Neural progenitor cell (in vitro differentiated cells): Measurements from ENCODE around the gene CD200. TPM values are rescaled to one million over a fixed set of nuclear protein-coding genes. Genes with fewer than 3 reads are reported as not detected.

ENCODE experiments used
- DNase-seq: peaks from one replicate; pipeline ENCODE4 v3.0.0-alpha.2; 2016; ENCODE audit warnings: low spot score
- H2AFZ ChIP-seq: fragments of 200-600 bp; sonication (generic); replicated peaks from 2 replicates; pipeline ENCODE4 v1.6.1; 2016; ENCODE audit warnings: antibody characterized with exemption
- H3F3A ChIP-seq: fragments of 200-600 bp; sonication (generic); 2 replicates; pipeline ENCODE4 v1.6.1; 2016; ENCODE audit warnings: antibody characterized with exemption, low read depth
- H3K27ac ChIP-seq: fragments of 200-600 bp; sonication (generic); 2 replicates; pipeline ENCODE4 v1.5.1; 2016; ENCODE audit warnings: mild to moderate bottlenecking
- H3K27me3 ChIP-seq: fragments of 200-600 bp; sonication (generic); 2 replicates; pipeline ENCODE4 v1.6.1; 2016; ENCODE audit warnings: mild to moderate bottlenecking, moderate library complexity
- H3K36me3 ChIP-seq: fragments of 200-600 bp; sonication (generic); 2 replicates; pipeline ENCODE4 v1.5.1; 2016
- H3K4me1 ChIP-seq: fragments of 200-600 bp; sonication (generic); 2 replicates; pipeline ENCODE4 v1.6.1; 2016; ENCODE audit warnings: mixed run types
- H3K4me2 ChIP-seq: fragments of 200-600 bp; sonication (generic); 2 replicates; pipeline ENCODE4 v1.6.1; 2016
- H3K4me3 ChIP-seq: fragments of 200-600 bp; sonication (generic); 2 replicates; pipeline ENCODE4 v1.5.1; 2016
- H3K79me2 ChIP-seq: fragments of 200-600 bp; sonication (generic); 2 replicates; pipeline ENCODE4 v1.6.1; 2016; ENCODE audit warnings: low read depth
- H3K9ac ChIP-seq: fragments of 200-600 bp; sonication (generic); 2 replicates; pipeline ENCODE4 v1.6.1; 2016
- H3K9me3 ChIP-seq: fragments of 200-600 bp; sonication (generic); 2 replicates; pipeline ENCODE4 v1.5.1; 2016; ENCODE audit warnings: low read depth
- H4K20me1 ChIP-seq: fragments of 200-600 bp; sonication (generic); 2 replicates; pipeline ENCODE4 v1.6.1; 2016; ENCODE audit warnings: low read depth
- H3K27ac Mint-ChIP-seq: 3 replicates; pipeline ENCODE4 v1.8.0; 2021; ENCODE audit warnings: mixed read lengths
- H3K27me3 Mint-ChIP-seq: 2 replicates; pipeline ENCODE4 v1.8.0; 2022; ENCODE audit warnings: low read depth, mild to moderate bottlenecking, inconsistent platforms, moderate library complexity, mixed read lengths; ENCODE audit not compliant: insufficient read depth
- H3K36me3 Mint-ChIP-seq: 3 replicates; pipeline ENCODE4 v1.8.0; 2021; ENCODE audit warnings: mixed read lengths
- H3K4me1 Mint-ChIP-seq: 3 replicates; pipeline ENCODE4 v1.8.0; 2021; ENCODE audit warnings: mixed read lengths
- H3K4me3 Mint-ChIP-seq: 3 replicates; pipeline ENCODE4 v1.8.0; 2021; ENCODE audit warnings: mild to moderate bottlenecking, moderate library complexity, mixed read lengths
- H3K9me3 Mint-ChIP-seq: 3 replicates; pipeline ENCODE4 v1.8.0; 2020; ENCODE audit warnings: mixed read lengths
- CTCF ChIP-seq: fragments of 200-600 bp; sonication (generic); IDR thresholded peaks from 2 replicates; pipeline ENCODE4 v1.5.1; 2017; ENCODE audit warnings: antibody characterized with exemption, mild to moderate bottlenecking
- EZH2 ChIP-seq: fragments of 200-600 bp; sonication (generic); IDR thresholded peaks from 2 replicates; pipeline ENCODE4 v1.6.1; 2017; ENCODE audit warnings: antibody characterized with exemption, mild to moderate bottlenecking, moderate library complexity
- EZH2phosphoT487 ChIP-seq: fragments of 200-600 bp; sonication (generic); IDR thresholded peaks from 2 replicates; pipeline ENCODE4 v1.6.1; 2017; ENCODE audit warnings: antibody characterized with exemption
- total RNA-seq: library from RNA; depleted of rRNA; stranded (reverse); fragments of >200 nt; gene quantifications from 2 replicates; pipeline ENCODE4 v1.2.3, GENCODE V29; 2015; ENCODE audit warnings: low replicate concordance

CD200 gene
- total RNA-seq, 1 donor from 2014 or later, result 48.4 TPM

DNA sequence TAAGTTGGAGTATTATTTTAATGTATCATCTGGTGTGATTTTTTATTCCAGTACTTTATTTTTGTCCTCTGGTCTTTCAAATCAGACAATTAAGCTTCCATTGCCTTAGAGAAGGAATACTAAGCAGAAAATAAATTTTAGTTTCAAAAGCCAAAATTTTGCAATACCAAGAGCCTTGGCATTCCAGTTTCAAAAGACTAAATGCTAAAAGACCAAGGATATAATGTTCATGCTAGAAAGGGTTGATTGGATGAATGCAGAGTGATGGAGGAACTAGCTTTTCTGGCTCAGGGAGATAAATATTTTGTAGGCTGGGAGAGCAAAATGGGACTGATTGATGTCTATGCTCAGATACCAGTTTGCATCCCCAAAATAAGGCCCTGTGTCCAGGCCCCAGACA lies 6.2 kb downstream of the CD200 start:
- H3K4me2 ChIP-seq, result peak overlapping the region; percentile 19
- peaks cover 100% of the 10 kb centered on the region for H3K79me2 ChIP-seq
- H2AFZ ChIP-seq, result no peak overlapping the region
- Mint-ChIP-seq H3K4me1 (peaks cover 34% of the 10 kb centered on the region), H3K36me3 (peaks cover 56% of the 10 kb centered on the region), H3K27ac (no peak overlapping the region), H3K27me3 (no peaks in the 10 kb centered on the region), H3K4me3 (no peak overlapping the region), H3K9me3 (peaks cover 18% of the 10 kb centered on the region)
- no peaks in the 10 kb centered on the region for H3K27me3 ChIP-seq
- DNase-seq, result no peak
- TF ChIP-seq CTCF (no peak), EZH2 (no peak), EZH2phosphoT487 (no peak)
- H3K36me3 ChIP-seq, result peaks cover 25% of the 10 kb centered on the region
- H3F3A ChIP-seq, result no peaks in the 10 kb centered on the region
- no peaks in the 10 kb centered on the region for H3K9me3 ChIP-seq
- H4K20me1 ChIP-seq, result peaks cover 49% of the 10 kb centered on the region
- peaks cover 32% of the 10 kb centered on the region for H3K4me1 ChIP-seq
- no peak overlapping the region for H3K27ac ChIP-seq
- no peak overlapping the region for H3K4me3 ChIP-seq
- no peak overlapping the region for H3K9ac ChIP-seq

DNA sequence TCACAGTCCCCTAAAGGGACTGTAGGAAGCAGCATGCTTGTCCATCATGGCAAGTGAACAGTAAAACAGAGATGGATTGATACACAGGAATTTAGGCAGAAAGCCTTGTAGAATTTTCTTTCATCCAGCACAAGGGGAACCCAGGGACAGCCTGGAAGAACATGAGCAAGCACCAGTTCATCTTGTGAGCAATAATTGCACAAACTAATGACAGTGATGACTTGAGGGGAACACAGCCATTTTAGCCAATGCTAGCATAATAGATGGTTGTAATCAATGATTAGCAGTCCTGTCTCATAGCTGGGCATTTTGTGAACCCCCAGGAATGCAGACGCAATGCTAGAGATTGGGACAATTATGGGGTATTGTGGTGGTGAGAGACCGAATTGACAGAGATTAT lies 6.7 kb downstream of the CD200 start:
- Histone ChIP-seq H3K4me2 (no peak overlapping the region), H3K4me1 (peaks cover 31% of the 10 kb centered on the region), H3K79me2 (peaks cover 100% of the 10 kb centered on the region), H3K36me3 (peaks cover 28% of the 10 kb centered on the region), H3K27me3 (no peaks in the 10 kb centered on the region), H3K9me3 (no peaks in the 10 kb centered on the region), H3K27ac (no peak overlapping the region), H4K20me1 (peaks cover 51% of the 10 kb centered on the region), H3K9ac (no peak overlapping the region), H3F3A (no peaks in the 10 kb centered on the region), H3K4me3 (no peak overlapping the region), H2AFZ (no peak overlapping the region)
- peaks cover 29% of the 10 kb centered on the region for H3K4me1 Mint-ChIP-seq
- no peak overlapping the region for H3K4me3 Mint-ChIP-seq
- no peak for DNase-seq
- no peak overlapping the region for H3K27ac Mint-ChIP-seq
- H3K9me3 Mint-ChIP-seq, result peaks cover 21% of the 10 kb centered on the region
- peaks cover 60% of the 10 kb centered on the region for H3K36me3 Mint-ChIP-seq
- no peak for TF ChIP-seq CTCF
- TF ChIP-seq EZH2phosphoT487, result no peak
- TF ChIP-seq EZH2, result no peak
- no peaks in the 10 kb centered on the region for H3K27me3 Mint-ChIP-seq

DNA sequence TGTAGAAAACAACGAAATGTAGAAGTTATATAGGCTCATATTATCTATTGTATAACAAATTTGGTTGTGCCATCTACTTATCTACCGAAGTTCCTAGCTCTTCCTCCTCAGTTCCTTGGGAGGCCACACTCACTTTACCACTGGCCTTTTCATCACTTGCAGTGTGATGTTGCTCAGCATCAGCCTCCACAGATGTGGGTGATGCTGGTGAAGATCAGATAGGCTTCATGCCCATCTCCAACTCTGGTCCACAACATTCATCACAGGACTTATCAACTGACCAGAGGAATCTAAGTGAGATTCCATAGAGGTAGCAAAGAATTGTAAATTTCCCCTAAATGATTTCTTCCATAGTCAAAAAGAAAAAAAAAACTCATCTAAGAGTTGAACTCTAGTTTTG lies 8.4 kb downstream of the CD200 start:
- no peak overlapping the region for H3K9ac ChIP-seq
- no peak overlapping the region for H3K27ac Mint-ChIP-seq
- H3K9me3 Mint-ChIP-seq, result peaks cover 19% of the 10 kb centered on the region
- H3K9me3 ChIP-seq, result no peaks in the 10 kb centered on the region
- H3K4me2 ChIP-seq, result no peak overlapping the region
- peaks cover 32% of the 10 kb centered on the region for H3K36me3 ChIP-seq
- H3K27ac ChIP-seq, result no peak overlapping the region
- DNase-seq, result no peak
- no peak overlapping the region for H3K4me3 Mint-ChIP-seq
- peaks cover 60% of the 10 kb centered on the region for H4K20me1 ChIP-seq
- no peak for TF ChIP-seq EZH2
- TF ChIP-seq CTCF, result no peak
- TF ChIP-seq EZH2phosphoT487, result no peak
- peaks cover 62% of the 10 kb centered on the region for H3K36me3 Mint-ChIP-seq
- no peaks in the 10 kb centered on the region for H3K27me3 Mint-ChIP-seq
- peaks cover 17% of the 10 kb centered on the region for H3K4me1 Mint-ChIP-seq
- no peaks in the 10 kb centered on the region for H3F3A ChIP-seq
- H2AFZ ChIP-seq, result no peak overlapping the region
- peaks cover 13% of the 10 kb centered on the region for H3K4me1 ChIP-seq
- no peak overlapping the region for H3K4me3 ChIP-seq
- no peaks in the 10 kb centered on the region for H3K27me3 ChIP-seq
- H3K79me2 ChIP-seq, result peaks cover 100% of the 10 kb centered on the region
